Heart left ventricle (tissue), 13 donors: ENCODE measurements around the gene IKZF1.

Source experiments
- CTCF ChIP-seq, 12 donors: fragments of 200-600 bp; sonication (generic) in 4 of 12; IDR thresholded peaks; one replicate each; pipeline versions ENCODE4 v1.5.0 to v1.8.0; 2018 to 2022; ENCODE audit warnings: antibody characterized with exemption in 12 of 12, mild to moderate bottlenecking in 5 of 12
- POLR2A ChIP-seq, 2 donors: fragments of 450-650 bp; IDR thresholded peaks; one replicate each; pipeline ENCODE4 v1.6.1; 2017; ENCODE audit warnings: antibody characterized with exemption in 2 of 2, mild to moderate bottlenecking in 2 of 2, moderate library complexity in 2 of 2
- donor health status: ischemic (EF 13 %, LVEDD 7.1; RV severe dilation, severe dysfunction).
- donor health status: DM: no; HTN: yes; CAD: no.
- donor health status: DM: no; HTN: no; CAD: no.
- donor health status: ischemic (EF 25% LVEDD 6.9; RV normal size, moderate dysfunction).
- donor health status: ischemic (EF 25% LVEDD 5.7; RV mildly dilated, moderate dysfunction).
- donor health status: ischemic (EF 35%, LVEDD 5.7; RV mildly dilated, moderate dysfunction).
- donor health status: nonischemic (EF 11% LVEDD 7.7; RV severe dilation, severe dysfunction).
- donor health status: DM: yes; HTN: yes; CAD: no.
- donor health status: PGD.
- donor health status: ischemic (EF 29% LVEDD 5.4; RV normal size, mild dysfunction).
- donor health status: nonischemic (EF 23%, LVEDD 6.1; RV moderate dilation, normal function).

GRCh38 chr7:50393547-50394252, 89.2 kb downstream of the IKZF1 start:
- TF ChIP-seq CTCF (IDR thresholded peaks at IDR 0.05), result no peak
- no peak for TF ChIP-seq POLR2A (IDR thresholded peaks at IDR 0.05)
